ENCODE results near the gene ANKRD10.
"Not testable (repeated sequence)": the region's sequence is repeated elsewhere in the genome, so short reads cannot be mapped to it uniquely, and the experiment has no call there.

ANKRD10 gene

GRCh38 chr13:110860983-110861382, 53.9 kb downstream of the ANKRD10 start:
- DNase-seq, result no peak

GRCh38 chr13:110856942-110857835, 57.7 kb downstream of the ANKRD10 start:
- DNase-seq, result no peak

- DNase-seq, result no peak
Observed at GRCh38 chr13:110855363-110855762, 59.5 kb downstream of the ANKRD10 start.

- DNase-seq, result no peak
Observed at GRCh38 chr13:110854866-110855265, 60.0 kb downstream of the ANKRD10 start.

- DNase-seq, result no peak
Observed at GRCh38 chr13:110853235-110853721, 61.6 kb downstream of the ANKRD10 start.

GRCh38 chr13:110850840-110851239, 64.0 kb downstream of the ANKRD10 start:
- DNase-seq, result no peak

GRCh38 chr13:110850006-110850405, 64.9 kb downstream of the ANKRD10 start:
- DNase-seq, result no peak

- DNase-seq, result no peak
Observed at GRCh38 chr13:110845520-110845919, 69.3 kb downstream of the ANKRD10 start.

GRCh38 chr13:110841846-110842245, 73.0 kb downstream of the ANKRD10 start:
- no peak for DNase-seq

GRCh38 chr13:110841406-110841805, 73.5 kb downstream of the ANKRD10 start:
- DNase-seq, result no peak

- DNase-seq, result no peak
Observed at GRCh38 chr13:110838867-110839538, 75.9 kb downstream of the ANKRD10 start.

GRCh38 chr13:110838116-110838515, 76.8 kb downstream of the ANKRD10 start:
- DNase-seq, result no peak

GRCh38 chr13:110837397-110838061, 77.3 kb downstream of the ANKRD10 start:
- not testable (repeated sequence) for DNase-seq

- DNase-seq, result no peak
Observed at GRCh38 chr13:110836605-110836903, 78.3 kb downstream of the ANKRD10 start.

GRCh38 chr13:110835721-110836604, 78.9 kb downstream of the ANKRD10 start:
- DNase-seq, result no peak

GRCh38 chr13:110834572-110834971, 80.3 kb downstream of the ANKRD10 start:
- no peak for DNase-seq

- DNase-seq, result no peak
Observed at GRCh38 chr13:110832531-110832930, 82.3 kb downstream of the ANKRD10 start.

- DNase-seq, result no peak
Observed at GRCh38 chr13:110832205-110832479, 82.7 kb downstream of the ANKRD10 start.

GRCh38 chr13:110831437-110832204, 83.2 kb downstream of the ANKRD10 start:
- no peak for DNase-seq

- DNase-seq, result no peak
Observed at GRCh38 chr13:110830800-110831371, 84.0 kb downstream of the ANKRD10 start.

GRCh38 chr13:110830331-110830730, 84.5 kb downstream of the ANKRD10 start:
- no peak for DNase-seq

- no peak for DNase-seq
Observed at GRCh38 chr13:110829486-110829885, 85.4 kb downstream of the ANKRD10 start.

Data from stimulated activated naive CD4-positive, alpha-beta T cell (primary cell).